ENCODE data around the gene JMJD1C. TPM values are rescaled to one million over a fixed set of nuclear protein-coding genes. Genes with fewer than 3 reads are reported as not detected.
"Not testable (repeated sequence)": the region's sequence is repeated elsewhere in the genome, so short reads cannot be mapped to it uniquely, and the experiment has no call there.

The JMJD1C gene
- total and polyA plus RNA-seq, 4 donors, result 21.9 to 108 (median 68.4) TPM

DNA sequence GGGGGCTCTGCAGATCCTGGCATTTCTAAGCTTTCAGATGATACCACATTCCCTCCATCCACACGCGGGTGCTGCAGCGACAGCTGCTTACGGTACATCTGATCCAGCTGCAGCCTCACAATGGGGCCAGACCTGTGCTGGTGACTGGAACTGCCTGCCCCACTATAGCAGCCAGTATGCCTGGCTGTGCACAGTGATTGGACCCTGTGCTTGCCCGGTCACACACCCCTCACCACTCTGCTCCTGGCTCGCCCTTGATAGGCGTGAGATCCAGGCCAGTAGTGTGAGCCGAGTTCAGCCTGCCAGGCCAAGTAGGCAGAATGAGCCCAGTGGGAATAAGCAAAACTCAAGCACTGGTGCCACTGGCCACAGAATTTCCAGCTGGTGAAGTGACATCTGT lies 167.8 kb downstream of the JMJD1C start:
- no peaks in the 10 kb centered on the region for H3K27me3 ChIP-seq (ENCODE audit: control insufficient read depth in 1 of 2, insufficient read depth in 2 of 2, low read length in 1 of 2)
- H3K4me3 ChIP-seq (ENCODE audit: low read length in 2 of 2), result no peak overlapping the region
- intact Hi-C loops (cut with DNase I), result no loop called here
- 72 to 80% methylated on average over 8 of the region's 8 CpGs for WGBS, 2 donors
- DNase-seq (no peak), ATAC-seq (ENCODE audit: low FRiP score) (no peak)
- H3K4me1 ChIP-seq (ENCODE audit: control insufficient read depth in 1 of 2, insufficient read depth in 2 of 2, low read length in 2 of 2), result peaks cover 0 to 2% of the 10 kb centered on the region in 2 donors
- no peak overlapping the region for H3K27ac ChIP-seq (ENCODE audit: low read depth in 1 of 2, low read length in 2 of 2)
- no peaks in the 10 kb centered on the region for H3K36me3 ChIP-seq (ENCODE audit: control insufficient read depth in 1 of 2, insufficient read depth in 2 of 2, low read length in 1 of 2)
- no peaks in the 10 kb centered on the region for H3K9me3 ChIP-seq (ENCODE audit: control insufficient read depth, low read length)

DNA sequence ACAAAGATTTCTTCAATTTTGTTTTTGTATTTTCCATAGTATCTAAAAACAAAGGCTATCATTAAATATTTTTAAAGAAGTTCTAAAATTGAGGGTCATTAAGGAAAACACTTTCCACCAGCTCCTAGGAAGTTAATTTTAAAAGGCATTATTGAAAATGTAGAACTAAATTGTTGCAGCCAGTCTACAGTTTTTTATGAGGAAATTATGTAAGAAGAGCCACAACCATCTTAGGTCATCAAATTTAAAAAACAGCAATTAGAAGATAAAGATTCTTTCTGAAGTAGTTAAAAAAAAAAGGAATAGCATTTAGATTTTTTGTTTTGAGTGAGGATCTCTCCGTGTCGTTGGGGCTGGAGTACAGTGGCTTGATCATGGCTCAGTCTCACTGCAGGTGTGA lies 171.0 kb downstream of the JMJD1C start:
- Histone ChIP-seq H3K9me3 (ENCODE audit: control insufficient read depth, low read length) (no peaks in the 10 kb centered on the region), H3K27me3 (ENCODE audit: control insufficient read depth in 1 of 2, insufficient read depth in 2 of 2, low read length in 1 of 2) (no peaks in the 10 kb centered on the region), H3K4me1 (ENCODE audit: control insufficient read depth in 1 of 2, insufficient read depth in 2 of 2, low read length in 2 of 2) (no peaks in the 10 kb centered on the region), H3K36me3 (ENCODE audit: control insufficient read depth in 1 of 2, insufficient read depth in 2 of 2, low read length in 1 of 2) (no peaks in the 10 kb centered on the region), H3K27ac (ENCODE audit: low read depth in 1 of 2, low read length in 2 of 2) (no peak overlapping the region), H3K4me3 (ENCODE audit: low read length in 2 of 2) (no peak overlapping the region)
- DNase-seq (no peak), ATAC-seq (ENCODE audit: low FRiP score) (no peak)
- 87 to 98% methylated on average over 2 of the region's 2 CpGs for WGBS, 2 donors
- intact Hi-C loops (cut with DNase I), result no loop called here

DNA sequence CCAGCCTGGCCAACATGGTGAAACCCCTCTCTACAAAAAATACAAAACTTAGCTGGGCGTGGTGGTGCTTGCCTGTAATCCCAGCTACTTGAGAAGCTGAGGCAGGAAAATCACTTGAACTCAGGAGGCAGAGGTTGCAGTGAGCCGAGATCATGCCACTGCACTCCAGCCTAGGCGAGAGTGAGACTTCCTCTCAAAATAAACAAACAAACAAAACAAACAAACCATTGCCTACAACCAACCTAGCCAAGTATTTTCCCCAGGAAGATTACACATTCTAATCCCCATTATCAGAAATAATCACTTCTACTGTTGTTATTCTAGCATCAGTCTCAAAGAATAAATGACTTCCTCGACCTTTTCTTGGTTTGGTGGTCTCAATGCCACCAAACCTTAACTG lies 172.9 kb downstream of the JMJD1C start:
- ATAC-seq (ENCODE audit: low FRiP score); H3K27ac ChIP-seq (ENCODE audit: low read depth in 1 of 2, low read length in 2 of 2): not testable (repeated sequence)

DNA sequence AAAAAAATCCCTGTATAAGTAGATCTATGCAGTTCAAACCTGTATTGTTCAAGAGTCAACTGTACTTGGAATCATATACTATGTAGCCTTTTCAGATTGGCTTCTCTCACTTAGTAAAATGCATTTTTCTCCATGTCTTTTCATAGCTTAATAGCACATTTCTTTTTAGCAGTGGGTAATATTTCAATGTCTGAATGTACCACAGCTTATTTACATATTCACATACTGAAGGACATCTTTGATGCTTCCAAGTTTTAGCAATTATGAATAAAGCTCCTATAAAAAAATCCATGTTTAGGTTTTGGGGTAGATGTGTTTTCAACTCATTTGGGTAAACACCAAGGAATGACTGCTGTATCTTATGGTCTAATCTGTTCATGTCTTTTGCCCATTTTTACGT lies 177.6 kb downstream of the JMJD1C start:
- no peak for DNase-seq
- Histone ChIP-seq H3K9me3 (ENCODE audit: control insufficient read depth, low read length) (no peaks in the 10 kb centered on the region), H3K4me1 (ENCODE audit: control insufficient read depth in 1 of 2, insufficient read depth in 2 of 2, low read length in 2 of 2) (peaks cover 0 to 7% of the 10 kb centered on the region in 2 donors), H3K36me3 (ENCODE audit: control insufficient read depth in 1 of 2, insufficient read depth in 2 of 2, low read length in 1 of 2) (no peaks in the 10 kb centered on the region), H3K4me3 (ENCODE audit: low read length in 2 of 2) (no peak overlapping the region), H3K27me3 (ENCODE audit: control insufficient read depth in 1 of 2, insufficient read depth in 2 of 2, low read length in 1 of 2) (no peaks in the 10 kb centered on the region), H3K27ac (ENCODE audit: low read depth in 1 of 2, low read length in 2 of 2) (no peak overlapping the region)
- no peak for ATAC-seq (ENCODE audit: low FRiP score)
- 94 to 98% methylated on average over 1 of the region's 1 CpG for WGBS, 2 donors
- intact Hi-C loops (cut with DNase I), result no loop called here

More for the DNA sequence above, 172.9 kb downstream of the JMJD1C start:
- DNase-seq; intact Hi-C loops (cut with DNase I); H3K4me3 ChIP-seq (ENCODE audit: low read length in 2 of 2); H3K36me3 ChIP-seq (ENCODE audit: control insufficient read depth in 1 of 2, insufficient read depth in 2 of 2, low read length in 1 of 2); H3K4me1 ChIP-seq (ENCODE audit: control insufficient read depth in 1 of 2, insufficient read depth in 2 of 2, low read length in 2 of 2); H3K27me3 ChIP-seq (ENCODE audit: control insufficient read depth in 1 of 2, insufficient read depth in 2 of 2, low read length in 1 of 2); H3K9me3 ChIP-seq (ENCODE audit: control insufficient read depth, low read length): not testable (repeated sequence)
- 90 to 91% methylated on average over 4 of the region's 4 CpGs for WGBS, 2 donors

DNA sequence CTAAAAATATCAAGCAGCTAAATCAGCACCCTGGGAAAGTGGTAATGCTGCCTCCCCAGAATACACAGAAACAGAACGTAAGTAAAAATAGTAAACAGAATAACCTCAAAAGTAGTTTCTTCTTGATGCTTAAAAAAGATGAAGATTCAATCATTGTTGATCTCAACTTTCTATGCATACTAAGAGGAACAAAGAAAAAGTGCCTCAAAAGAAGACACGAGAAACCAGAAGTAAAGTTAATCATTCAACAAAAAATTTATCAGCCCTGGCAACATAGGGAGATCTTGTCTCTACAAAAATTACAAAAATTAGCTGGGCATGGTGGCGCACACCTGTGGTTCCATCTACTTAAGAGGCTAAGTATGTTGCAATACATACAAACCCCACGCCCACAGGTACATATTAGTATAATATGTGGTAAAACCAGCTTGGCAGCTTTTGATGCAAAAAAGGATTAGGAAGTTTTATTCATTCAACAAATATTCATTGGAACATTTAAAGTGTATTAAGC lies 179.0 kb downstream of the JMJD1C start:
- Histone ChIP-seq H3K27ac (ENCODE audit: low read depth in 1 of 2, low read length in 2 of 2) (no peak overlapping the region), H3K27me3 (ENCODE audit: control insufficient read depth in 1 of 2, insufficient read depth in 2 of 2, low read length in 1 of 2) (no peaks in the 10 kb centered on the region), H3K4me3 (ENCODE audit: low read length in 2 of 2) (no peak overlapping the region), H3K9me3 (ENCODE audit: control insufficient read depth, low read length) (no peaks in the 10 kb centered on the region), H3K4me1 (ENCODE audit: control insufficient read depth in 1 of 2, insufficient read depth in 2 of 2, low read length in 2 of 2) (peaks cover 0 to 7% of the 10 kb centered on the region in 2 donors), H3K36me3 (ENCODE audit: control insufficient read depth in 1 of 2, insufficient read depth in 2 of 2, low read length in 1 of 2) (no peaks in the 10 kb centered on the region)
- WGBS, 2 donors, result 86 to 89% methylated on average over 4 of the region's 4 CpGs
- no peak for ATAC-seq (ENCODE audit: low FRiP score)
- no peak for DNase-seq
- intact Hi-C loops (cut with DNase I), result no loop called here

DNA sequence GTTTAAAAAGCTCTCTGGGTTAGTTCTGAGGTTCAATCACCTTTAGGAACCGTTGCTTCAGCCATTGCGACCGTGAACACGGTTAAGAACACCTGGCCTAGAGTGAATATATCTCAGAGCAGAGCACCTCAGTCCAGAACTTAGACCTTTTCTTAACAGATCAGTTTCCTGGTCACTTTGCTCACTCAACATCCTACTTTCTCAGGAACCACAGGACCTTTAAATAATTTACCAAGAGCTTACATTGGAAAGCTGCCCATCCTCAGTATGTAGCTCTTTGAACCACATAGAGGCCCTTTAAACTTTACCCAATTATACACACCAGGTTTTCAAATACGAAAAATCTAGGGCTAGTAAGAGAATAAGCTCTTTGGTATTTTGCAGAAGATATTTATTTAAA lies 179.4 kb downstream of the JMJD1C start:
- WGBS, 2 donors, result 70 to 71% methylated on average over 5 of the region's 5 CpGs
- no peak for DNase-seq
- H3K4me3 ChIP-seq (ENCODE audit: low read length in 2 of 2), result no peak overlapping the region
- no peaks in the 10 kb centered on the region for H3K27me3 ChIP-seq (ENCODE audit: control insufficient read depth in 1 of 2, insufficient read depth in 2 of 2, low read length in 1 of 2)
- intact Hi-C loops (cut with DNase I), result no loop called here
- H3K4me1 ChIP-seq (ENCODE audit: control insufficient read depth in 1 of 2, insufficient read depth in 2 of 2, low read length in 2 of 2), result peaks cover 0 to 7% of the 10 kb centered on the region in 2 donors
- H3K36me3 ChIP-seq (ENCODE audit: control insufficient read depth in 1 of 2, insufficient read depth in 2 of 2, low read length in 1 of 2), result no peaks in the 10 kb centered on the region
- no peak overlapping the region for H3K27ac ChIP-seq (ENCODE audit: low read depth in 1 of 2, low read length in 2 of 2)
- ATAC-seq (ENCODE audit: low FRiP score), result no peak
- no peaks in the 10 kb centered on the region for H3K9me3 ChIP-seq (ENCODE audit: control insufficient read depth, low read length)

DNA sequence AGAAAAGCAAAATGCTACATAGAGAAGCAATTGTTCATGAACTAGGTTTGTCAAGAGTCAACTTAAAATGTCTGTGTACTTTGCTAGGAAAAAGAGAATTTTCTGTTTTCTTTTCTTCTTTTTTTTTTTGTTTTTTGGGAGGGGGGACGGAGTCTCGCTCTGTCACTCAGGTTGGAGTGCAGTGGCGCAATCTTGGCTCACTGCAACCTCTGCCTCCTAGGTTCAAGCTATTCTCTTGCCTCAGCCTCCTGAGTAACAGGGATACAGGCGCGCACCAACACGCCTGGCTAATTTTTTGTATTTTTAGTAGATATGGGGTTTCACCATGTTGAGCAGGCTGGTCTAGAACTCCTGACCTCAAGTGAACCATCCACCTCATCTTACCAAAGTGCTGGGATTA lies 181.9 kb downstream of the JMJD1C start:
- DNase-seq; H3K9me3 ChIP-seq (ENCODE audit: control insufficient read depth, low read length); intact Hi-C loops (cut with DNase I); H3K4me1 ChIP-seq (ENCODE audit: control insufficient read depth in 1 of 2, insufficient read depth in 2 of 2, low read length in 2 of 2); H3K27ac ChIP-seq (ENCODE audit: low read depth in 1 of 2, low read length in 2 of 2); H3K27me3 ChIP-seq (ENCODE audit: control insufficient read depth in 1 of 2, insufficient read depth in 2 of 2, low read length in 1 of 2); ATAC-seq (ENCODE audit: low FRiP score); H3K4me3 ChIP-seq (ENCODE audit: low read length in 2 of 2); H3K36me3 ChIP-seq (ENCODE audit: control insufficient read depth in 1 of 2, insufficient read depth in 2 of 2, low read length in 1 of 2): not testable (repeated sequence)
- 90 to 97% methylated on average over 6 of the region's 6 CpGs for WGBS, 2 donors

DNA sequence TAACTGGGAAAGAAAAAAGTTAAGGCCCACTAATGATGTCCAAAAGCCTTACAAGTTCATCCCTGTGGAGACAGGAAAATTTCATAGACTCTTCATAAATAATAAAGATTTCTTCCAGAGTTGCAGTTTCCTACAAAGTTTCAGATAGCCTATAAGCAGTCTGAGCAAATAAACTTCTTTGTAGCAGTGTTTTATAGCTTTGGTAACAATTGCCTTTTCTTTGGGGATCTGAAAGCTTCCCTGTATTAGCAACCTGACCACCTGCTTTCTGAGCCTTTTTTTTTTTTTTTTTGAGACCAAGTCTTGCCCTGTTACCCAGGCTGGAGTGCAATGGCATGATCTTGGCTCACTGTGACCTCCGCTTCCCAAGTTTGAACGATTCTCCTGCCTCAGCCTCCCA lies 182.7 kb downstream of the JMJD1C start:
- peaks cover 0 to 7% of the 10 kb centered on the region in 2 donors for H3K4me1 ChIP-seq (ENCODE audit: control insufficient read depth in 1 of 2, insufficient read depth in 2 of 2, low read length in 2 of 2)
- H3K36me3 ChIP-seq (ENCODE audit: control insufficient read depth in 1 of 2, insufficient read depth in 2 of 2, low read length in 1 of 2), result no peaks in the 10 kb centered on the region
- intact Hi-C loops (cut with DNase I), result no loop called here
- H3K27ac ChIP-seq (ENCODE audit: low read depth in 1 of 2, low read length in 2 of 2), result no peak overlapping the region
- DNase-seq (no peak), ATAC-seq (ENCODE audit: low FRiP score) (no peak)
- no peaks in the 10 kb centered on the region for H3K27me3 ChIP-seq (ENCODE audit: control insufficient read depth in 1 of 2, insufficient read depth in 2 of 2, low read length in 1 of 2)
- H3K4me3 ChIP-seq (ENCODE audit: low read length in 2 of 2), result no peak overlapping the region
- no peaks in the 10 kb centered on the region for H3K9me3 ChIP-seq (ENCODE audit: control insufficient read depth, low read length)
- WGBS, 2 donors, result 95 to 96% methylated on average over 2 of the region's 2 CpGs

DNA sequence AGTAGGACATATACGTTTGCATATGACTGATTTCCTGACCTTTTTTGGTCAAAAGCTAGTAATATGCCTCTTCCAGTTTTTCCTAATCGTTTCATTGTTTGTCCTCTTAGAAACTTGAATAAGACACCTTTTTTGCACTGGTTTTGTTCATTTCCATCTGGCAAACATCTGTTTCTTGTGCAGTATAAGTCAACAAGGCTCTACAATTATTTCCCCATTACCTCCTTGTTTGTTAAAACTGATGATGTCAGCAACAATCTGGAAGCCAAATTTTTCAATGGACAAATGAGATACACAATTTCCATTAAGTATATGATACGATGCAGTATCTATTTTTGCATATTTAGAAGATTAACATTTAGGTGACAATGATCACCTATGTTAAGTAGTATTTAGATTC lies 183.8 kb downstream of the JMJD1C start:
- no peak overlapping the region for H3K27ac ChIP-seq (ENCODE audit: low read depth in 1 of 2, low read length in 2 of 2)
- peaks cover 0 to 7% of the 10 kb centered on the region in 2 donors for H3K4me1 ChIP-seq (ENCODE audit: control insufficient read depth in 1 of 2, insufficient read depth in 2 of 2, low read length in 2 of 2)
- no peak for DNase-seq
- no peaks in the 10 kb centered on the region for H3K27me3 ChIP-seq (ENCODE audit: control insufficient read depth in 1 of 2, insufficient read depth in 2 of 2, low read length in 1 of 2)
- 67 to 80% methylated on average over 3 of the region's 3 CpGs for WGBS, 2 donors
- intact Hi-C loops (cut with DNase I), result no loop called here
- no peaks in the 10 kb centered on the region for H3K36me3 ChIP-seq (ENCODE audit: control insufficient read depth in 1 of 2, insufficient read depth in 2 of 2, low read length in 1 of 2)
- no peaks in the 10 kb centered on the region for H3K9me3 ChIP-seq (ENCODE audit: control insufficient read depth, low read length)
- H3K4me3 ChIP-seq (ENCODE audit: low read length in 2 of 2), result no peak overlapping the region
- ATAC-seq (ENCODE audit: low FRiP score), result no peak
